Suppressor macrophage treated with lipopolysaccharide for 4 hours (primary cell): ENCODE measurements around the gene EBLN2.
A peak's percentile ranks its signal among the peaks of the same experiment; 100 is the strongest.
"Not testable (repeated sequence)": the region's sequence is repeated elsewhere in the genome, so short reads cannot be mapped to it uniquely, and the experiment has no call there.

Experiments used
- DNase-seq: peaks from one replicate; pipeline ENCODE4 v3.0.0-alpha.2; 2020

Gene EBLN2

DNA sequence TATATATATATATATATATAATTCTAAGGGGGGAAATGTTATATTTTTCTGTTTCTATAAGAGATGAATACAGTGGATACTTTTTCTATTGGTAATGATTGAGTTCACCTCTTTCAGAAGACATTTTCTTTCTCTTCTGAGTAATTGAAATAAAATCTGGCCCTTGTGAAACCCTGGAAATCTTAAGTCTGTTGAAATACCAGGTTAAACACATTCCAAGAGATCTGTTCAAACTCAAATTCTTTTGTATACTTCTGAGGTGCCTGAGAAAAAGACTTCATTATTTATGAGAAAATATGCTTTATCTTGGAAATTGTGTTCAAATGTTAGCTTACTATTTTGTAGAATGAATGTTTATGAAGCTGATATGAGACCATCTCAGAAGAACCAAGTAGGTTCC lies 4.8 kb downstream of the EBLN2 start:
- not testable (repeated sequence) for DNase-seq

DNA sequence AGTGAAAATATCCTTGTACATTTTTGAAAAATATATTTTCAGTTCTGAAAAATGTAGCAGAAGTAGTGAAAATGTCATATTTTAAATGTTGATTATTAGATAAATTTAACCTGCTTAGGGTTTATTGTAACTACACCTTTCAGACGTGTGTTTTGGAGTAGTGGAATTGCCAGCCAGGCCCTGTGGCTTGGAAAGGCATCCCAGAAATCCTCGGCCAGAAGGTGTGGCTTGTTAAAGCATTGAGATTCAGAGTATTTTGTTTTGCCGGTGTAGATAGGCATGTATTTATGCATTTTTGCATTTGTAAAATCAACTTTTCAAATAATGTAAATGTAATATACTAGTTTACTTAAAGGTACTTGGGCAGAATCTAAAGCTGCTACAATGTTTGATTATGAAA lies 7.0 kb downstream of the EBLN2 start:
- DNase-seq = no peak

DNA sequence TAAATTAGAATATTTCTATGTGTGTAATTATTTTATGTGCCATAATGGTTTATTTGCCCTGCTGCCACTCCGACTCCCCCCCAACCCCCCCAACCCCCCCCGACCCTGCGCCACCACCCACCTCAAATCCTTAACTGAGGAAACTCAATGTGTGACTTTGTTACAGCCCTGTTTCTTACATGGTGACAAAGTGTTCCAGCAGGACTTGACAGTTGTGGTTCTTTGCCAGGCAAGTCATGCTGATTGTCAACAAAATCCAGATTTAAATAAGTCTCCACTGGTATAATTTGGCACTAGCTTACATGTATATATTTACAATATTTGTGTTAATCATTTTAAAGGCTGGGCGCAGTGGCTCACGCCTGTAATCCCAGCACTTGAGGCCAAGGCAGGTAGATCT lies 7.7 kb downstream of the EBLN2 start:
- no peak for DNase-seq

DNA sequence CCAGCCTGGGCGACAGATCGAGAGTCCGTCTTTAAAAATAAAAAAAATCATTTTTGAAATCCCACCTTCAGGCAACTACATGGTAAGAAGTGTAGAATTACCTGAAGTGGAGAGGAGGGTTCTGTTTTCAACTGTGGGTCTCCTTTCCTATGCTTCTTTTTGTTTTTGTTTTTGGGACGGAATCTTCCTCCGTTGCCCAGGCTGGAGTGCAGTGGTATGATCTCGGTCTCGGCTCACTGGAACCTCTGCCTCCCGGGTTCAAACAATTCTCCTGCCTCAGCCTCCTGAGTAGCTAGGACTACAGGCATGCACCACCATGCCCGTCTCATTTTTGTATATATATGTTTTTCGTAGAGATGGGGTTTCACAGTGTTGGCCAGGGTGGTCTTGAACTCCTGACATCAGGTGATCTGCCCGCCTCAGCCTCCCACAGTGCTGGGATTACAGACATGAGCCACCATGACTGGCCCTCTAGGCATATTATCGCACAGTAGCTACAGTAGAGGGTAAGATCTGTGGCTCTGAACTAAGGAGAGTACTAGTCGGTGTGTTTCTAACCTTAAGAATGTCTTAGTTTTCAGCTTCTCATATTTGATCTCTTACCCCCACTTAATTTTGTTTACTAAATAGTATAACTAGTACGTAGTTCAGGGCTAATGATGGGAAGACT lies 8.5 kb downstream of the EBLN2 start:
- DNase-seq = no peak

DNA sequence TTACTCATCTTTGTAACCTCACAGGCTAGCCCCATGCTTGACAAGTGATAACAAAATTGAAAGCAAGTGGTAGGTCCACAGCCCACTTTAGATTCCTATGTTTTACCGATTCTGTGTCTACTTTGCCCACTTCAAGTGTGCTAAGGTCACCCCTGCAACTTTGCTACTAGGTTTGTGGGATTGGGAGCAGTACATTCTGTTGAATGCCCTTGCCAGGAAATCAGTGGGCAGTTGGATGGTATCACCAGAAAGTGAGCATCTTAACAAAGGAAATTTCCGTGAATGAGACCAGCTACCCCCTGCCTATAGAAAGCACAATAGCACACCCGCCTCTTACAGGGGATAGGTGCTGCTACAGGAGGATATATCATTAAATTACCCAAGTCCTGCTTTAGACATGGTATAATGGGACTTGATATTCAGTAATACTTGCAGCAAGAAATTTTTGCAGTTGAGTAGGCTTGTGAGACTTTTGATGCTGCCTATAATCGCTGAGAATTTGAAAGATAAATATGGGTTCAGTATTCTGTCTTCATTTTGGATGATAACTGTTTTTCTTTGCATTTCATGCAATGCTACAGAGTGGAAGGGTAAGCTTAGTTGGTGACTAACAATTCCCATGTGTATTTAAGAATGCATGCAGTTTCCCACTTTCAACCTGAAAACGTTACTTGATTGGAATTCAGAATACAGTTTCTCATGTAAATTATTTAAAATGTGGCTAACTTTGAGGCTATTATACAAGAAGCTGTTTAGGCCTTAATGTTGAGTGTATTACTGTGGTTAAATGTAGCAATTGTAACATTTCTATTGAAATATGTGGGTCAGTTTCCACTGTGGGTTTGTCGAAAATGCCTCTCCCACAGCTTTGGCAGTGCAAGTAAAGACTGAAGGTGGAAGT lies 9.5 kb downstream of the EBLN2 start:
- DNase-seq = no peak

DNA sequence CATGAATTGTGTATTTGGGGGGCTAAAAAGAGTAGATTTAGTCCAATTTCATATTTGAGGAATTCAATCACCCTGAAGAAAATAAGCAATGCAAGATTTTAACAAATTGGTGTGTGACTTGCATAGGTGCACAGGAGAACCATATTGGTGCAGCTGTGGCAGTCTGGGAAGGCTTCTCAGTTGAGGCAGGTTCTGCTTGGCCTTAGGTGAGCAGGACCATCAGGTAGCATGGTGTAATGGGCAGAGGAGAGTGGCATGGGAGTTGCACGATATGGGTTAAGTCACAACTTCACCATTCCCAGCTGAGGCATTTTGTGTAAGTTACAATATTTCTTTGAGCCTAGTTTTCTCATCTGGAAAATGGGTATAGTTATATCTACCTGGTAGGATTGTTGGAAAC lies 10.5 kb downstream of the EBLN2 start:
- no peak for DNase-seq

DNA sequence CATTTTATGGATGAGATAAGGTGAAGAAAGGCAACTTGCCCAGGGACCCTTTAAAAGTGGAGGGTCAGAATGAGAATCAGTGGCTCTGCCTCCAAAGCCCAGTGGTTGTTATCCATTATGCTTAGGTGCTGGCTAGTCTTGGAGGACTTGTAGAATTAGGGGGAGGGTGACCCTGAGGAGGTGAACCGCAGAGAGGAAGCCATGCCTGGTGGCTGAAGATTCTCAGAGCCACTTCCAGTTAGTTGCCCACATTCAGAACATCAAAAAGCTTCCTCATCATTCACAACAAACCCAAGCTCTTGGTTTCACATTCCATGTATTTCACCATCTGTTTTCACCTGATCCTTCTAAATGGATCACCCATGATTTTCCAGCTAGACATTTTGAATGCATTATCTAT lies 11.2 kb downstream of the EBLN2 start:
- no peak for DNase-seq

DNA sequence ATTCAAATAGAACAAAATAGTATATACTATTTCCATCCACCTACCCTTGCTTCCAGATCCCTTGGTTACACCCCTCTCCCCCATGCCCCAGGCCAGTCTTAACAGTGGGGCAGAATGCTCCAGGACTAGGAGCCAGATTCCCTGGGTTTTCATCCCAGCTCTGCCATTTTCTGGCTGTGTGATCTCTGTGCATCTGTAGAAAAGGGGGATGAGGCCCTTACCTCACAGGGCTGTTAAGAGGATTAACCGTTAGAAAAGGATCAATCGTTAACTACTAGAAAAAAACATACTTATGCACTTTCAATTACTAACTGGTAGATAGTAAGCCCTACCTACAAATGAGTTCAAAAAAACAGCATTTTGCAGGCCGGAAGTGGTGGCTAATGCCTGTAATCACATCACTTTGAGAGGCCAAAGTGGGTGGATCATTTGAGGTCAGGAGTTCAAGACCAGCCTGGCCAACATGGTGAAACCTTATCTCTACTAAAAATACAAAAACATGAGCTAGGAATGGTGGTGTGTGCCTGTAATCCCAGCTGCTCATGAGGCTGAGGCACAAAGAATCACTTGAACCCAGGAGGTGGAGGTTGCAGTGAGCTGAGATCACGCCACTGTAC lies 11.7 kb downstream of the EBLN2 start:
- no peak for DNase-seq

DNA sequence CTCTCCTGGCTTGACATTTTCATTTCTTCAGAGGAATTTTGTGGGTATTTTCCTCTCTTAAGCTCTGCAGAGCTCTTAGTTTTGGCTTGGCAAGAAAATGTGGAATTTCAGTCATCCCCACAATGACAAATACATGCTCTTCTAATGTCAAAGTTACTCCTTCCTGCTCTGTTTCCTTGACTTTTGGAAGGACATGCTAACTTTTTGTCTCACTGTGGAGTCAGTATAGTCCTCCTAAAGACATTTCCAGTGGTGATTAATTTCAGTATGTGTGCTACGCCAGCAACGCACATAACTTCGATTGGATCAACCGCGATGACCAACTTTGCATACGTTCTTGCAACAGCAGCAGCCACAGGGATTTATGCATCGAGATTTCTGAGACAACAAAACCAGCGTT lies 13.3 kb downstream of the EBLN2 start:
- no peak for DNase-seq

DNA sequence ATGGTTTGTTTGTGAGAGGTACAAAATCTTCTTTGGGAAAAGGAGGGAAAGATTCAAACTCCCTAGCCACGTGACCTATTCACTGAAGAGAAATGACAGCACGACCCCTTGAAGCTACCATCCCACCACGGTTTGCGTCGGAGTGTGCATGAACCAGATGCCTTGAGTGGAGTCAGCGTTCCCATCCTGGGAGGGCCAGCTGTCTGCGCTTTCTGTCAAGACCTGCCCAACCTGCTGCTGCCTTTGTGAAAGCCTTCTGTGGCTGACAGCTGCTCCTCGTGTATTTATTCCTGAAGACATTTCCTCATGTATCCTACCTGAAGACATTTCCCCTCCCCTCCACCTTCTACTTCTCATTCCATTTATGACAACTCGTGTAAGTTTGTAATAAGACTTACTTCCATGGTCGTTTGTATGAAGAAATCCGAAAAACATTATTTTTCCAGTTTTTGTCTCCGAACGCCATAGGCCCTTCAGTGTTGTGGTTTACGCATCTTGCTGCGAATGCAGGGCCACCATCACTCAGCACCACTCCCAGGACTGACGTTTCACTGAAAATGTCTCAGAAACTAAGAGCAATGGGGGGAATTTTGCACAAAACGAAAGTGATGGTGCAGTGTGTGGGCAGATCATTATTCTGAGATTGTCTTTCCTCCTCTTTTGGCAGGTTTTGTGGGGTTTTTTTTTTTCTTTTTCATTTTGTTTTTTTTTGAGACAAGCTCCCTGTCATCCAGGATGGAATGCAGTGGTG lies 18.9 kb downstream of the EBLN2 start:
- DNase-seq = no peak

DNA sequence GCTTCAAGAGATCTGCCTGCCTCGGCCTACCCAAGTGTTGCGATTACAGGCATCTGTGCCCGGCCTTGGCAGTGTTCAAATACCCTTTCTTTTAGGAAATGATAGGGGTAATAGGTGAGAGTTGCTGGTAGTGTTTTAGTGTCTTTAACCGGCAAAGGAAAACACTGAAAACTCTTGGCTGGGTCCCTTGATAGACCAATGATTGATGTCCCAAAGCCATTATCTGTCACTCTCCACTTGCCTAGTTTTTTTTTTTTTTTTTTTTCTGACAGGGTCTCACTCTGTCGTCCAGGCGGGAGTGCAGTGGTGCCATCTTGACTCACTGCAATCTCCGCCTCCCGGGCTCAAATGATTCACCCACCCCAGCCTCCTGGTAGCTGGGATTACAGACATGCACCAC lies 19.7 kb downstream of the EBLN2 start:
- no peak for DNase-seq

DNA sequence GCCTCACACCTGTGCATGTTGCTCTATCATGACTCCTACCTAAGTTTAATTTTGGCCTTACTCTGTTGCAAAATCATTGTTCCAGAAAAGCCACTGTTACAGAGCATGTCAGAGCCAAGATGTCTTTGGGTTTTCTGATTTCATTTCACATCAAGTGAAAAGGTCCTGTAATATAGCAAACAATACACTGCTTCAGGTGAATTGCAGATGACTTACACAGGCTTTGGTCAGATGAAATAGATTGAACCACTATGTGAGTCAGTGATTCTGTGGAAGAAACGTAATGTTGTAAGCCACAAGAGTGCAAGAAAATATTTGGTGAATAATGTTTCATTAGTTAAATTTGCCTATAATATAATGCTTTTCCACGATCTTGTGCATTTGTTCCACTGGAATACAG lies 22.7 kb downstream of the EBLN2 start:
- DNase-seq = no peak

DNA sequence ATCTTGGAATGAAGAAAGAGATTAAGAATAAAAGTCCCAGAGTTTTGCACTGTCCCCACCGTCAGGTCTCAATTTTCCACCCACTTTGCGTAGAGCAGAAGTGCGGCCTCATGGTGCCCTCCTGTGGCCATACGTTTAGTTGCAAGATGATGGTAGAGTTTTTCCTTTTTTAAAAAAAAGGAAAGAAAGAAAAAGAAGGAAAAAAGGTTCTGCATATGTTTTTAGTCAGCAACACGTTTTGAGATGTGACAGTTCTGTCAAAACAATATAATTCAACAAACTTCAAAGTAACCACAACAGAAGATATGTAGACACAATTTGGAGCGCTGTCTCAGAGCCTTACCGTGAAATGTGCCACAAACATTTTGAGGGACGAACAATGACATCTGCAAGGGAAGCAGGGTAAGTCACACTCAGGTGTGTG lies 24.6 kb downstream of the EBLN2 start:
- peak; percentile 57 for DNase-seq

DNA sequence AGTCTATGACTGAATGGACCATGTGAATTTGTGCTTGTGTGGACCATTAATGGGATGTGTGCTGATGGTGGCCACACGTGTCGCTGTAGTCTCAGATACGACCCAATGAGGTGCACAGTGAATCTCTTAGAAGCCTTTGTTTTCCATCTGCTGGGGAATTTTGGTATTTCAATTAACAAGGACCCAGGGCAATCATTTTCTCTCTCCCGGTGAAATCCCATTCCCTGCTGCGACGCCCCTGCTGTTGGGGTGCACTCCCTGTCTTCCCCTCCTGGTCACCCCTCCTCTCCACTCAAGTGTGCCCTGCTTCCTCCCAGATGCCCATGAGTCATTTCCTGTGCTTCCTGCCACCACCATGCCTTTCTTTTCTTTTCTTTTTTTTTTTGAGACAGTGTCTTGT lies 32.7 kb downstream of the EBLN2 start:
- DNase-seq = peak; percentile 40

DNA sequence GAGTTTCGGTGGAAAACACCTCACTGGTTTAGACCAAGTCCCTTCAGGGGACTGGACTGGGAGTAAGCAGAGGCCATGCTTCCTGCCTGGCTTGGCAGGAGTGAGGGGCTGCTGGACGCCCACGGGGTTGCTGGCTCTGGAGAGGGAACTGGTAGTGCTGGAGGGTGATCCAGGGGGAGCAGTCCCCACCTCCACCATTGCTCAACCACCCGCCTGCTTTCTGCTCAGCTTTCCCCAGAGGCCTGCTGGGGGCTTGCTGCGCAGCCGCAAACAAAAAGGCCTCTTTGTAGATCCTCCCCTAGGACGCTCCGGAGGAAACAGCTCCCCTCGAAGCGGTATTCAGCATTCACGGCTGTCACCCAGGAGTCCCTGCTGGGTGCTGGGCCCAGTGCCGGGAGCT lies 33.5 kb downstream of the EBLN2 start:
- peak; percentile 7 for DNase-seq

DNA sequence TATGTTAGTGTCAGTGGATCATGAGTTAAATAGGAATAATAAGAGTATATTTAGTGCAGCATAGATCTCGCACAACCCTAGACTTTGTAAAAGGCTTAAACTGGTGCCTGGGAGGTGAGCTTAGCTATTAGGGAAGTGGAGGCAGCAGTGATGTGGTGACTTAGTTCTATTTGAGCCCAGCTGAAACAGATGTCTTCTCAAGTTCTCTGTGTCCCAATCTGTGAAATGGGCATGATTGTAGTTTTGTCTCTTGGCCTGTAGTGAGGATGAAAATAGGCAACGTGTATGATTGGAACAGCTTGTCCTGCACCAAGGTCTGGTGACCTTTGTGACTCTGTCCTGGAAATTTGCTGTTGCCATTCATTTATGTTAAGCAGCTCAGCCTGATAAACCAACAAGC lies 34.7 kb downstream of the EBLN2 start:
- no peak for DNase-seq

DNA sequence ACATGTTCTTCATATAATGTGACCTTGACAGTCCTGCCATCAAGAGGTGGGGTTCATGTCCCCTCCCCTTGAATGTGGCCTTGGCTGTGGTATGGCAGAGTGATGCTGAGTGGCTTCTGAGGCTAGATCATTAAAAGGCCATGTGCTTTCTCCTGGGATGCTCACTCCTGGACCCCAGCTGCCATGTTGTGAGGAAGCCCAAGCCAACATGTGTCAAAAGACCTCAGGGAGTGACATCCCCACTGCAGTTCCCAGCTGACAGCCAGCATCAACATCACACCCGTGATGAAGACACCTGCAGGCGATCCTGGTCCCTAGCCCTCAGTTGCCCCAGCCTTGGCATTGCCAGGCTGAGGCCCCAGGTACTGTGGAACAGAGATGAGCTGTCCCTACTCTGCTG lies 36.6 kb downstream of the EBLN2 start:
- DNase-seq = no peak

DNA sequence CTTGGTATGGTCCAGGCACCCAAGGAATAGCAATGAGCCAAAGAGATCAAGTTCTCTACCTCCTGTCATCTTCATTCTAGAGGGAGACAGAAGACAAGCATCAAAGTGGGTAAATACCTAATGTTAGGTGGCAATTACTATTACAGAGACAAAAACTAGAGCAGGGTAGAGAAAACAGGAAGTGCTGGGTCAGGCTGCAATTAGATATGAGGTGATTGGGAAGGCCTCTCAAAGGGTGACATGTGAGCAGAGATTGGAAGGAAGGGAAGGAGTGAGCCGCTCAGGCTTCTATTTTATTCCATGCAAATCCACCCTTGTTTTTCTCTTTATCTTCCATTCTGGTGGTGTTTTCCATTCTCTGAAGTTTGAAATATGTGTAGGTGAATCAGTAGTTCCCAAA lies 37.4 kb downstream of the EBLN2 start:
- DNase-seq = no peak

DNA sequence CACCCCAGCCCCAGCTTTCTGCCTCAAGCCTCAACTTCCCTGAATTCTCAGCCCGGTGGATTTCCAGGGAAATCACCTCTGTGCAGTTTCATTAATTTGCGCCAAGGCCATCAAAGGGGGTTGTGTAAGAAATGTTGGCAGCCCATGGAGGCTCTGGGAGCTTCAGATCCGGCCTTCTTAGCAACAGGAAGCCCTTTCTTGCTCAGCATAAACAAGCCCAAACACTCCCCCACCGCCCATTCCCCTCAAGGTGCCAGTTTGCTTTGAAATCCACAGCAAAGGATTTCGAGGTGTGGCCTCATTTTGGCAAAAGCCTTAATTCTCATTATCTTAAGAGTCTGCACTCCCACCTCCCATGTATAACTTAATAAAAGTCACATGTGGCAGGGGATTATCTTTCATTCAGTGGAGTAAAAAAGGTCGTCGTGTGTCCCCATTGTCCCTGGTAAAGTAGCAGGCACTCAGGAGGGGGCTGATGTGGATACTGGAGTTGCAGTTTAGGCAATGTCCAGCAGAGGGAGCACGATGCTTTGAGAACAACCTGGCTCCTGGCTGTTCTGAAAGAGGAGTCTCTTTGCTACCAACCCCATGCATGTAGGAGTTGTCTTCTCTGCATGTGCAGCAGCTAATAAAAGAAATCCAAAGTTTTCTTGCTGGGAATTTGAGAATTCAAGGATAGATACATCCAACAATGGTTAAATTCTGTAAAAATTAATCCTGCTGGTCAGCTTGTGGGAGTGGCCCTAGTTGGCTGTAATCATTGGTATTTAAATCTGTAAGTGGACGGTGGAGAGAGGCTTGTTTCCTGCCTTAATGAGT lies 39.5 kb downstream of the EBLN2 start:
- peak; percentile 89 for DNase-seq

DNA sequence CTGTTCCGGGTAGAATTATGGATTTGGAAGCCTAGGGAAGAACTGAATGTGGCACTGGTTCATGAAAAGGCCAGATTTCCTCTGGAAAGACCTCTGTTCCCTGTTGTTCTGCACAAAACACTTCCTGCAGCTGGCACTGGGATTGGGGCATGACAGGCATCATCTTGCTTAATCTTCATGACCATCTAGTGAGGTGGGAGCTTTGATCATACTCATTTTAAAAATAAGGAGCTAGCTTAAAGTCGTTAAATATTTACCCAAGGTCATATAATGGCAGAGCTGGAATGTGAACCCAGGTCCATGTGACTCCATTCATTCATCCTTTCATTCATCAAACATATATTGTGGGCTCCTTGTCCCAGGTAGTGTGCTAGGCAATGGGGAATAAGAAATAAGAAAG lies 40.4 kb downstream of the EBLN2 start:
- no peak for DNase-seq

DNA sequence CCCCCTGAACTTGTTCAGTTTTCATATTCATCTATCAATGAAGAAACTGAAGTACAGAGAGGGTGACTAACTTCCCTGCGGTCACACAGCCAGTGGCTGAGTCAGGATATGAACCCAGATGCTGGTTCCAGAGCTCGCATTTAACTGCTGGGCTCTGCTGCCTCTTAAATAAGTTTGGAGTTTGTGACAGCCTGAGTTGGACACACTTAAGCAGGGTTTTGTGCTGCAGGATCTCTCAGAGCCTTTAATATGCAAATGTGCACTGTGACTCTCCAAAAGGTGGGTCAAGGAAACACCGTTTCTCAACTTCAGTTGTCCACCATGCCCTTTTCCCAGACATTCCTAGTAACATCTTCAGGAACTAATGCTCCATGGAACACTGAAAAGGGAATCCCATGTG lies 45.8 kb downstream of the EBLN2 start:
- no peak for DNase-seq

DNA sequence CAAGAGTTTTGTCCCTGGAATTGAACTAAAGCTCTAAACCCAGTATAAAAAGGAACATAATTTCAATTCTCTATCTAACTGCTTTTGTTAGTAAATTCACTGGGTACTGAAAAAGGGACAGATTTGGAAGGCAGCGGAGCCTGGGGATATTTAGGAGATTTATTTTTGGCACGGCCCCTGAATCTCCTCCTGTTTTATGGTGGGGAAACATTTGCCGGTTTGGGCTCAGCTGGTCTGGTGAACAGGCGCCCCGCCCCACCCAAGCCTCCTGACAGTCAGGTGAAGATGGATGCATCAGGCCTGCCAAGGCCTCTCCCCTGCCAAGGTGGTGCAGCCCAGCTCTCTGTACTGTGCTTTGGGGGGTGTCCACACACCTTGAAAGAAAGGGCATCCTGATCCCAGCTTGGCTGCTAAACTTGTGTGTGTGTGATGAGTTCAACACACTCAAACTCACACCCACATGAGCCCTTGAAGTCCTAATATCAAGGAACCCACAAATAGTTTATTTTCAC lies 46.3 kb downstream of the EBLN2 start:
- DNase-seq = no peak
